Cerebellar cortex (tissue), 1 donor: ENCODE measurements around the gene HPDL.
"Not testable (repeated sequence)": the region's sequence is repeated elsewhere in the genome, so short reads cannot be mapped to it uniquely, and the experiment has no call there.

Source experiments
- DNase-seq: peaks from one replicate; pipeline ENCODE4 v3.0.0-alpha.2; 2015; ENCODE audit warnings: low spot score

HPDL gene

GRCh38 chr1:45351508-45351907 is 24.8 kb downstream of the HPDL start:
- DNase-seq: no peak

GRCh38 chr1:45353685-45354084 is 27.0 kb downstream of the HPDL start:
- peak; percentile 88 for DNase-seq

- DNase-seq: no peak
These were observed 28.1 kb downstream of the HPDL start for GRCh38 chr1:45354838-45355237.

GRCh38 chr1:45355683-45356082 is 29.0 kb downstream of the HPDL start:
- no peak for DNase-seq

- no peak for DNase-seq
These were observed 29.5 kb downstream of the HPDL start for GRCh38 chr1:45356186-45356585.

- peak; percentile 75 for DNase-seq
These were observed 33.3 kb downstream of the HPDL start for GRCh38 chr1:45359882-45360513.

GRCh38 chr1:45360981-45361380 is 34.3 kb downstream of the HPDL start:
- not testable (repeated sequence) for DNase-seq

- DNase-seq: no peak
These were observed 37.6 kb downstream of the HPDL start for GRCh38 chr1:45364294-45364693.

- DNase-seq: peak; percentile 21
These were observed 38.4 kb downstream of the HPDL start for GRCh38 chr1:45365051-45365450.

GRCh38 chr1:45370575-45370974 is 43.9 kb downstream of the HPDL start:
- DNase-seq: no peak

- DNase-seq: no peak
These were observed 46.9 kb downstream of the HPDL start for GRCh38 chr1:45373573-45373972.

GRCh38 chr1:45375104-45376090 is 48.7 kb downstream of the HPDL start:
- DNase-seq: no peak

- DNase-seq: no peak
These were observed 51.5 kb downstream of the HPDL start for GRCh38 chr1:45378184-45378583.
